Skin epidermis (tissue), 12 donors: Measurements from ENCODE around the gene DSG4.

Experiments
- H3K27ac ChIP-seq, 21 experiments: fragments of 200-600 bp; sonication (generic) in 11 of 21; one replicate each; pipeline ENCODE4 v1.5.0; 2020; ENCODE audit warnings: mild to moderate bottlenecking in 3 of 21, inconsistent platforms in 2 of 21, moderate library complexity in 2 of 21
- H3K4me3 ChIP-seq, 7 experiments: fragments of 200-600 bp; sonication (generic) in 2 of 7; one replicate each; pipeline ENCODE4 v1.5.0; 2020; ENCODE audit warnings: inconsistent platforms in 2 of 7, mild to moderate bottlenecking in 2 of 7, moderate library complexity in 1 of 7

The DSG4 gene

GRCh38 chr18:31440787-31441186, 64.2 kb downstream of the DSG4 start:
- H3K27ac ChIP-seq = peak overlapping the region in 6 of 21 experiments; percentile 3 to 86 (median 40)
- no peak overlapping the region for H3K4me3 ChIP-seq

GRCh38 chr18:31441493-31441892, 64.9 kb downstream of the DSG4 start:
- peak overlapping the region in 8 of 21 experiments; percentile 3 to 86 (median 33) for H3K27ac ChIP-seq
- no peak overlapping the region for H3K4me3 ChIP-seq

- Histone ChIP-seq H3K4me3 (no peak overlapping the region), H3K27ac (peak overlapping the region in 1 of 21 experiments; percentile 17)
Measured at GRCh38 chr18:31444142-31444541, 67.6 kb downstream of the DSG4 start.

DNA sequence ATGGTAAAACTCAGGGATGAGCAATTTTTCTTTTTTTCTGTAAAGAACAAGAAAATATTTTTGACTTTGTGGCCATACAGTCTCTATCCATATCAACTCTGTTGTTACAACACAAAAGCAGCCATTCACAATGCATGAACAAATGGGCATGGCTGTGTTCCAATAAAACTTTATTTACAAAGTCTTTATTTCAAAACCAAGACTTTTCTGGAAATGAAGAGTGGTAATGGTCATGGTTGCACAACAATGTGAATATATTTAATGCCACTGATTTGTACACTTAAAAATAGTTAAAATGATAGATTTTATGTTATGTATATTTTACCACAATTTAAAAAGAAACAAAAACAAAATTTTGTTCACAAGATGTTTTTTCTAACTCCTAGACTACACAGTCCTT, 69.3 kb downstream of the DSG4 start:
- no peak overlapping the region for H3K4me3 ChIP-seq

DNA sequence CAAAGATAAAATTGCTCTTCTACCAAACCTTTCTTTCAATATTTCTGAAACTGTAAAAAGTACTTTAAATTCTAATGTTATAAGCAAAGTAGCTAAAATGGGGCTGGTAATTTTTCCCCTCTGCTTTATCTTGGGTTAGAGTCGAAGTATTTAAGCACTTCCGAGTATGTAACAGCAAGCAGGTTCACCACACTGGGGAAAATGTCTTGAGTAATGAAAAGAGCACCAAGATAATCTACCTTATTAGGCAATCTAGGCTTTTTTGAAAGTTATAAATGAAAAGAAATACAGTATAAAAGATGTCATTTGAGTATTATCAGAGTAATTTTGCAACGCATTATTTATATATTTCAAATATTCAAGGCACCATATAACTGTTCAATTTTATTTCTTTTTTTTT, 70.3 kb downstream of the DSG4 start:
- peak overlapping the region in 7 of 21 experiments; percentile 27 to 85 (median 76) for H3K27ac ChIP-seq
- H3K4me3 ChIP-seq = peak overlapping the region in 2 of 7 experiments; percentile 0 to 38

More for the DNA sequence above, 69.3 kb downstream of the DSG4 start:
- peak overlapping the region in 3 of 21 experiments; percentile 31 to 85 (median 76) for H3K27ac ChIP-seq

GRCh38 chr18:31447530-31448191, 71.1 kb downstream of the DSG4 start, which contains the start of gene DSG3:
Gene DSG3 (plus strand): TSS chr18:31447741. CDS start chr18:31447878, 137 bp downstream.
- Histone ChIP-seq H3K4me3 (peak within 1 kb of the TSS; percentile 6 to 43 (median 25)), H3K27ac (peak within 1 kb of the TSS in 19 of 21 experiments; percentile 4 to 85 (median 65))

DNA sequence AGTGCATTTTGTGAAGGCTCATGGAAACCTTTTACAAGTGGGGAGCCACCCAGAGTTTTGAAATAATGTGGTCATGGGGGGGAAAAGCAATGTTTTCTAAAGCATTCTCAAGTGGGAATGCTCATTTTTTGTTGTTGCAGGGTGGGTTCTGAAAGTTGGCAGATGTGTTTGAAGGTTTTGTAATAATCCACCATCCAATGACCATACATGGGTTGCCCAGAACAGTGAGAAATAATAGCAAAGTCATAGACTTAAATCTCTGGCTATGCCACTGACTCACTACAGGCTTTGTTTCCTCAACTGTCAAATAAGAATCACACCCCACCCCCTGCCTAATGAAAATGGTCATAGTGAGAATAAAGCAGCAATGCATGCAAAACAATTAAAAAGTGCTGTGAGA, 73.8 kb downstream of the DSG4 start:
- peak overlapping the region; percentile 5 to 43 (median 25) for H3K4me3 ChIP-seq
- peak overlapping the region in 15 of 21 experiments; percentile 18 to 85 (median 70) for H3K27ac ChIP-seq

GRCh38 chr18:31451625-31452024, 75.0 kb downstream of the DSG4 start:
- peak overlapping the region in 4 of 7 experiments; percentile 0 to 38 (median 16) for H3K4me3 ChIP-seq
- peak overlapping the region in 19 of 21 experiments; percentile 9 to 86 (median 62) for H3K27ac ChIP-seq

DNA sequence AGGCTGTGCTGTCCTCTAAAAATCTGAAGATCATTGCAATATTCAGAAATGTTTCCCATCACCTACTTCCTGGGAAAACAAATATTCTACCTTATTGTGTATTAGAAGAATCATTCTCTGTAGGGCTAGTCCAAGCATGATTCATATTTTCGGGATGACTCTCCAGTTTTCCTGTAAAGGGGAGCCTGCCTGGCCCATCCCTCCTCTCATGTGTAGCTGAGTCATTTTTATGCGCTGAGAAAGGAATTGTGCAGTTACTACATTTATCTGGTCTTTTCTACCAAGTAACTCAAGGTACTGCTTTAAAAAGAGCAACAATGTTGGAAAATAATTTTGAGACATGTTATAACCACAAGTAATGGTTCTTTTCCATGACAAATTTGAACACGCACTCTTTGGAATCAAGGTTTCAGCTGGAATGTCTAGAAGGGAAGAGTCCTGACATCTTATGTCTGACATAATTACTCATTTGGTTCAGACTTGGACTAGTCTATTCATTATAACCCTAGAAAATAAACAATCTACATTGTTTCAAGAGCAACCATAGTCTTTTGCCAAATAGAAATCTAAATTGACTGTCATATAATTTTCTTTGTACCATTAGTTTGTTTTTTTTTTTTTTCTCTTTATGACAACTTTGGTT, 77.6 kb downstream of the DSG4 start:
- Histone ChIP-seq H3K27ac (peak overlapping the region in 19 of 21 experiments; percentile 3 to 80 (median 51)), H3K4me3 (no peak overlapping the region)
